ENCODE data around the gene BEND7.

The BEND7 gene

GRCh38 chr10:13399236-13399635 lies 129.6 kb downstream of the BEND7 start:
- Histone ChIP-seq H3K27ac (no peak overlapping the region), H3K79me2 (ENCODE audit: insufficient read depth, low read depth) (no peaks in the 10 kb centered on the region), H4K20me1 (ENCODE audit: insufficient read depth) (no peaks in the 10 kb centered on the region), H3K27me3 (ENCODE audit: insufficient read depth, low read depth) (no peaks in the 10 kb centered on the region), H2AFZ (ENCODE audit: low read depth) (no peak overlapping the region), H3K4me3 (IDR thresholded peaks at IDR 0.05; ENCODE audit: insufficient read depth, low read depth, low read length) (no peak overlapping the region), H3K36me3 (ENCODE audit: insufficient read depth) (no peaks in the 10 kb centered on the region), H3K4me1 (ENCODE audit: low read depth, poor library complexity, severe bottlenecking) (no peaks in the 10 kb centered on the region), H3K4me2 (no peak overlapping the region), H3K9ac (no peak overlapping the region)
- TF ChIP-seq, protein P1, sequence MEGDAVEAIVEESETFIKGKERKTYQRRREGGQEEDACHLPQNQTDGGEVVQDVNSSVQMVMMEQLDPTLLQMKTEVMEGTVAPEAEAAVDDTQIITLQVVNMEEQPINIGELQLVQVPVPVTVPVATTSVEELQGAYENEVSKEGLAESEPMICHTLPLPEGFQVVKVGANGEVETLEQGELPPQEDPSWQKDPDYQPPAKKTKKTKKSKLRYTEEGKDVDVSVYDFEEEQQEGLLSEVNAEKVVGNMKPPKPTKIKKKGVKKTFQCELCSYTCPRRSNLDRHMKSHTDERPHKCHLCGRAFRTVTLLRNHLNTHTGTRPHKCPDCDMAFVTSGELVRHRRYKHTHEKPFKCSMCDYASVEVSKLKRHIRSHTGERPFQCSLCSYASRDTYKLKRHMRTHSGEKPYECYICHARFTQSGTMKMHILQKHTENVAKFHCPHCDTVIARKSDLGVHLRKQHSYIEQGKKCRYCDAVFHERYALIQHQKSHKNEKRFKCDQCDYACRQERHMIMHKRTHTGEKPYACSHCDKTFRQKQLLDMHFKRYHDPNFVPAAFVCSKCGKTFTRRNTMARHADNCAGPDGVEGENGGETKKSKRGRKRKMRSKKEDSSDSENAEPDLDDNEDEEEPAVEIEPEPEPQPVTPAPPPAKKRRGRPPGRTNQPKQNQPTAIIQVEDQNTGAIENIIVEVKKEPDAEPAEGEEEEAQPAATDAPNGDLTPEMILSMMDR (conservative IDR thresholded peaks at IDR 0.05; ENCODE audit: low read depth, low read length) = no peak

DNA sequence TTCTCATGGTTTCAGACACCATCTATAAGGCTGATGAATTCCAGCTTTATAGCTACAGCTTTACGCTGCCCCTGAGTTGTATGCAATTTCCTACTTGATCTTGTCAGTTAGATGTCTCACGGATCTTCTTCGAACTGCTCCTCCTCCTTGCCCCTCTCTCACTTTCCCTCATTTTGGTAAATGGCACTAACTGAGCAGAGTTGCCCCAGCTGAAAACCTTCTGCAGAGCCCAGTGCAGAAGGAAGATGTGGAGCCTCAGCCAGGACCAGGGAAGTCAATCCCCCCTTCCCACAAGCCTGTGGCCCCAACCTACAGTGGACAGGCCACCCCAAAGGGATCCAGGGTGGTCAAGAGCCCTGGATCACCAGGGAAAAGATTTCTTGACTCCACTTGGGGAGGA lies 131.8 kb downstream of the BEND7 start:
- Histone ChIP-seq H3K9ac (no peak overlapping the region), H4K20me1 (ENCODE audit: insufficient read depth) (no peaks in the 10 kb centered on the region)

GRCh38 chr10:13396369-13396768 lies 132.4 kb downstream of the BEND7 start:
- no peak overlapping the region for H3K4me3 ChIP-seq (IDR thresholded peaks at IDR 0.05; ENCODE audit: insufficient read depth, low read depth, low read length)
- no peaks in the 10 kb centered on the region for H4K20me1 ChIP-seq (ENCODE audit: insufficient read depth)
- H3K27ac ChIP-seq = no peak overlapping the region
- no peaks in the 10 kb centered on the region for H3K4me1 ChIP-seq (ENCODE audit: low read depth, poor library complexity, severe bottlenecking)
- H3K4me2 ChIP-seq = no peak overlapping the region
- H2AFZ ChIP-seq (ENCODE audit: low read depth) = no peak overlapping the region
- TF ChIP-seq, protein P1 (conservative IDR thresholded peaks at IDR 0.05; ENCODE audit: low read depth, low read length) = no peak
- H3K79me2 ChIP-seq (ENCODE audit: insufficient read depth, low read depth) = no peaks in the 10 kb centered on the region
- no peaks in the 10 kb centered on the region for H3K36me3 ChIP-seq (ENCODE audit: insufficient read depth)
- H3K9ac ChIP-seq = no peak overlapping the region
- H3K27me3 ChIP-seq (ENCODE audit: insufficient read depth, low read depth) = no peaks in the 10 kb centered on the region

More for the DNA sequence above, 131.8 kb downstream of the BEND7 start:
- Histone ChIP-seq H2AFZ (ENCODE audit: low read depth) (no peak overlapping the region), H3K27ac (no peak overlapping the region), H3K79me2 (ENCODE audit: insufficient read depth, low read depth) (no peaks in the 10 kb centered on the region), H3K4me2 (no peak overlapping the region), H3K4me3 (IDR thresholded peaks at IDR 0.05; ENCODE audit: insufficient read depth, low read depth, low read length) (no peak overlapping the region), H3K27me3 (ENCODE audit: insufficient read depth, low read depth) (no peaks in the 10 kb centered on the region), H3K36me3 (ENCODE audit: insufficient read depth) (no peaks in the 10 kb centered on the region), H3K4me1 (ENCODE audit: low read depth, poor library complexity, severe bottlenecking) (no peaks in the 10 kb centered on the region)
- TF ChIP-seq, protein P1 (conservative IDR thresholded peaks at IDR 0.05; ENCODE audit: low read depth, low read length) = no peak

DNA sequence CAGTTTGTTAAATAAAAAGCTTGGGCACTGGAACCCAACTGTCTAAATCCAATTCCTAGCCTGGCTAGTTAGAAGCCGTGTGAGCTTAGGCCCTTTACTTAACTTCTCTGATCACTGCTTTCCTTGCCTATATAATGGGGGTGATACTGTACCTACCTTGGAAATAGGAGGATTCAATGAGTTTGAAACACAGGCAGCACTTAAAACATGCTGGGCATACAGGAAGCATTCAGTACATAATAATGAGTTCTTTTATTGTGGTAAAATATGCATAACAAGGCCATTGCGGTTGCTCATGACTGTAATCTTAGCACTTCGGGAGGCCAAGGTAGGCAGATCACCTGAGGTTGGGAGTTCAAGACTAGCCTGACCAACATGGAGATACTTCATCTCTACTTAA lies 133.3 kb downstream of the BEND7 start:
- TF ChIP-seq, protein P1 (conservative IDR thresholded peaks at IDR 0.05; ENCODE audit: low read depth, low read length) = no peak
- H3K4me3 ChIP-seq (IDR thresholded peaks at IDR 0.05; ENCODE audit: insufficient read depth, low read depth, low read length) = no peak overlapping the region
- H3K79me2 ChIP-seq (ENCODE audit: insufficient read depth, low read depth) = no peaks in the 10 kb centered on the region
- no peak overlapping the region for H3K9ac ChIP-seq
- no peaks in the 10 kb centered on the region for H3K27me3 ChIP-seq (ENCODE audit: insufficient read depth, low read depth)
- H3K4me1 ChIP-seq (ENCODE audit: low read depth, poor library complexity, severe bottlenecking) = no peaks in the 10 kb centered on the region
- no peaks in the 10 kb centered on the region for H4K20me1 ChIP-seq (ENCODE audit: insufficient read depth)
- no peak overlapping the region for H3K27ac ChIP-seq
- no peak overlapping the region for H3K4me2 ChIP-seq
- H2AFZ ChIP-seq (ENCODE audit: low read depth) = no peak overlapping the region
- H3K36me3 ChIP-seq (ENCODE audit: insufficient read depth) = no peaks in the 10 kb centered on the region
